Mesothelial cell of epicardium (in vitro differentiated cells): ENCODE data around the gene FAM32A. TPM values are rescaled to one million over a fixed set of nuclear protein-coding genes. Genes with fewer than 3 reads are reported as not detected.

Experiments used
- DNase-seq, 2 experiments: peaks; one replicate each; pipeline ENCODE4 v3.0.0; 2021; ENCODE audit warnings: low spot score in 2 of 2; ENCODE audit not compliant: unreplicated experiment in 2 of 2
- H3K27ac Mint-ChIP-seq: 2 replicates; pipeline ENCODE4 v1.8.0; 2021; ENCODE audit warnings: mixed read lengths
- H3K27me3 Mint-ChIP-seq: 2 replicates; pipeline ENCODE4 v1.8.0; 2021; ENCODE audit warnings: low read depth, mixed read lengths
- H3K36me3 Mint-ChIP-seq: 2 replicates; pipeline ENCODE4 v1.8.0; 2021; ENCODE audit warnings: mixed read lengths
- H3K4me1 Mint-ChIP-seq: 2 replicates; pipeline ENCODE4 v1.8.0; 2021; ENCODE audit warnings: mixed read lengths
- H3K4me3 Mint-ChIP-seq: 2 replicates; pipeline ENCODE4 v1.8.0; 2021; ENCODE audit warnings: mild to moderate bottlenecking, moderate library complexity, mixed read lengths
- H3K9me3 Mint-ChIP-seq: 2 replicates; pipeline ENCODE4 v1.8.0; 2021; ENCODE audit warnings: mixed read lengths
- CTCF ChIP-seq: fragments of 200-600 bp; sonication (generic); IDR thresholded peaks from one replicate; pipeline ENCODE4 v1.5.0; 2021; ENCODE audit warnings: antibody characterized with exemption; ENCODE audit not compliant: unreplicated experiment
- total RNA-seq: library from RNA; stranded (reverse); gene quantifications from 3 replicates; pipeline ENCODE4 v1.2.1, GENCODE V29; 2021

The FAM32A gene
- total RNA-seq, 1 donor from 2014 or later, result 90.3 TPM

GRCh38 chr19:16207490-16208025, 22.3 kb downstream of the FAM32A start:
- Mint-ChIP-seq H3K4me1 (no peaks in the 10 kb centered on the region), H3K4me3 (no peak overlapping the region)
- DNase-seq, result no peak

DNA sequence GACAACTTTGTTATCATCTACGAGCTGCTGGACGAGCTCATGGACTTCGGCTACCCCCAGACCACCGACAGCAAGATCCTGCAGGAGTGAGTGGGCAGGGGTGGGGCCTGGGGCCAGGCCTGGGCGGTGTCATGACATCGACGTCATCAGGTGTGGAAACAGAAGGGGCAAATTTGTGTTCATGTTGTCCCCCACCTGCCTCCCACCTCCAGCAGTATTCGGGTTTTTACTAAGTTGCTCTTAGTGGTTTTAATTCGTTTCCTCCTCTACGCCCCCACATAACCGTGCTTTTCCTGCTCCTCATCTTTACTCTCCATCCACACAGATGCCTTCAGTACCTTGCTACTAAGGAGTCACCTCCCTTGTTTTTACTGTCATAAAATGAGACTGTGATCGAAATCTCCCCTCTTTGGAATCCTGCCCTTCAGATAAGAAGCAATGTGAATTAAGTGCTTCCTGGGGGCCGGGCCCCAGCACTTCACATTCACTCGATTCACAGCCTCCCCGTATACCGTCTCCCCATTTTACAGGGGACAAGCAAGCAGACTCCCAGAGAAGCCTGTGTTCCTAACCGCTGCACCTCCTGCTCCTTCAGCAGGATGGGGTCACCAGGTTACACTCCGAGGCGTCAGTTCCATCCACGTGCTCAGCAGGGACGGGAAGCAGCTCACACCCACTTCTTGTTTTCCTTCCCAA, 23.0 kb downstream of the FAM32A start:
- Mint-ChIP-seq H3K36me3 (peaks cover 40% of the 10 kb centered on the region), H3K27me3 (no peaks in the 10 kb centered on the region), H3K4me1 (no peaks in the 10 kb centered on the region), H3K27ac (no peak overlapping the region), H3K9me3 (no peaks in the 10 kb centered on the region), H3K4me3 (no peak overlapping the region)
- no peak for DNase-seq
- TF ChIP-seq CTCF, result no peak

More at GRCh38 chr19:16207490-16208025, 22.3 kb downstream of the FAM32A start:
- TF ChIP-seq CTCF, result no peak
- peaks cover 39% of the 10 kb centered on the region for H3K36me3 Mint-ChIP-seq
- H3K27ac Mint-ChIP-seq, result no peak overlapping the region
- H3K9me3 Mint-ChIP-seq, result no peaks in the 10 kb centered on the region
- no peaks in the 10 kb centered on the region for H3K27me3 Mint-ChIP-seq

GRCh38 chr19:16208847-16209665, 23.8 kb downstream of the FAM32A start:
- Mint-ChIP-seq H3K9me3 (no peaks in the 10 kb centered on the region), H3K4me1 (no peaks in the 10 kb centered on the region), H3K27me3 (no peaks in the 10 kb centered on the region), H3K27ac (no peak overlapping the region), H3K36me3 (peaks cover 39% of the 10 kb centered on the region), H3K4me3 (no peak overlapping the region)
- no peak for TF ChIP-seq CTCF
- DNase-seq, result no peak

- no peak for DNase-seq
- Mint-ChIP-seq H3K27me3 (no peaks in the 10 kb centered on the region), H3K36me3 (peaks cover 39% of the 10 kb centered on the region), H3K4me3 (no peak overlapping the region), H3K27ac (no peak overlapping the region), H3K4me1 (no peaks in the 10 kb centered on the region), H3K9me3 (no peaks in the 10 kb centered on the region)
- no peak for TF ChIP-seq CTCF
Measured at GRCh38 chr19:16210168-16210567, 25.0 kb downstream of the FAM32A start.

- peaks cover 52% of the 10 kb centered on the region for H3K36me3 Mint-ChIP-seq
- no peaks in the 10 kb centered on the region for H3K27me3 Mint-ChIP-seq
- H3K4me1 Mint-ChIP-seq, result no peaks in the 10 kb centered on the region
- H3K27ac Mint-ChIP-seq, result no peak overlapping the region
- DNase-seq, result no peak
- H3K9me3 Mint-ChIP-seq, result peaks cover 5% of the 10 kb centered on the region
- no peak for TF ChIP-seq CTCF
- no peak overlapping the region for H3K4me3 Mint-ChIP-seq
Measured at GRCh38 chr19:16213076-16213475, 27.9 kb downstream of the FAM32A start.
